Measurements from ENCODE around the gene DNAL1.
"Not testable (repeated sequence)": the region's sequence is repeated elsewhere in the genome, so short reads cannot be mapped to it uniquely, and the experiment has no call there.

DNAL1 gene

GRCh38 chr14:73644531-73645247, at the start of gene DNAL1:
Gene DNAL1, plus strand, starts transcription at chr14:73644986. Its CDS starts 54 bp downstream, at chr14:73645040.
- peak; percentile 94 for DNase-seq

- DNase-seq: no peak
Observed at GRCh38 chr14:73599499-73599898, 45.3 kb upstream of the DNAL1 start.

- no peak for DNase-seq
Observed at GRCh38 chr14:73602994-73603393, 41.8 kb upstream of the DNAL1 start.

GRCh38 chr14:73606271-73606670, 38.5 kb upstream of the DNAL1 start:
- DNase-seq: no peak

GRCh38 chr14:73607241-73607640, 37.5 kb upstream of the DNAL1 start:
- no peak for DNase-seq

- no peak for DNase-seq
Observed at GRCh38 chr14:73610687-73611086, 34.1 kb upstream of the DNAL1 start.

GRCh38 chr14:73612339-73613045, 32.3 kb upstream of the DNAL1 start, which contains the start of gene ACOT6:
Gene ACOT6, plus strand, starts transcription at chr14:73612517. Its CDS starts 55 bp downstream, at chr14:73612572.
- peak; percentile 79 for DNase-seq

GRCh38 chr14:73613046-73613383, 31.8 kb upstream of the DNAL1 start:
- DNase-seq: no peak

GRCh38 chr14:73613419-73613963, 31.3 kb upstream of the DNAL1 start:
- DNase-seq: no peak

GRCh38 chr14:73616831-73617230, 28.0 kb upstream of the DNAL1 start:
- DNase-seq: no peak

- no peak for DNase-seq
Observed at GRCh38 chr14:73619524-73619923, 25.3 kb upstream of the DNAL1 start.

GRCh38 chr14:73620268-73620667, 24.5 kb upstream of the DNAL1 start:
- DNase-seq: no peak

- no peak for DNase-seq
Observed at GRCh38 chr14:73623504-73624054, 21.2 kb upstream of the DNAL1 start.

- no peak for DNase-seq
Observed at GRCh38 chr14:73625706-73626105, 19.1 kb upstream of the DNAL1 start.

GRCh38 chr14:73627151-73627558, 17.6 kb upstream of the DNAL1 start:
- DNase-seq: peak; percentile 31

GRCh38 chr14:73630009-73630780, 14.6 kb upstream of the DNAL1 start:
- no peak for DNase-seq

- peak; percentile 69 for DNase-seq
Observed at GRCh38 chr14:73633116-73634010, 11.4 kb upstream of the DNAL1 start.

GRCh38 chr14:73634011-73634833, 10.6 kb upstream of the DNAL1 start:
- DNase-seq: no peak

- not testable (repeated sequence) for DNase-seq
Observed at GRCh38 chr14:73636355-73636754, 8.4 kb upstream of the DNAL1 start.

- no peak for DNase-seq
Observed at GRCh38 chr14:73637830-73638229, 7.0 kb upstream of the DNAL1 start.

GRCh38 chr14:73640796-73641365, 3.9 kb upstream of the DNAL1 start:
- no peak for DNase-seq
